Uterus (tissue), 4 donors: ENCODE data around the gene NAV1. TPM values are rescaled to one million over a fixed set of nuclear protein-coding genes. Genes with fewer than 3 reads are reported as not detected.

ENCODE experiments used
- DNase-seq, 2 donors: peaks; one replicate each; pipeline ENCODE4 v3.0.0-alpha.2; 2019 to 2020
- H3K27ac ChIP-seq, 2 donors: fragments of 200-600 bp; sonication (generic); 1 replicate in 1 of 2; 2 replicates in 1 of 2; pipeline ENCODE4 v1.5.1; 2016 to 2018
- H3K27me3 ChIP-seq, 2 donors: fragments of 200-600 bp; sonication (generic); one replicate each; pipeline ENCODE4 v1.5.1; 2018 to 2019; ENCODE audit warnings: control low read depth in 1 of 2
- H3K36me3 ChIP-seq, 2 donors: fragments of 200-600 bp; sonication (generic); one replicate each; pipeline ENCODE4 v1.5.1; 2019; ENCODE audit warnings: control low read depth in 1 of 2
- H3K4me1 ChIP-seq, 2 donors: fragments of 200-600 bp; sonication (generic); one replicate each; pipeline ENCODE4 v1.5.1; 2018 to 2019; ENCODE audit warnings: control low read depth in 1 of 2
- H3K4me3 ChIP-seq, 2 donors: fragments of 200-600 bp; sonication (generic); 1 replicate in 1 of 2; 2 replicates in 1 of 2; pipeline ENCODE4 v1.5.1; 2018 to 2019; ENCODE audit warnings: mild to moderate bottlenecking in 1 of 2
- H3K9me3 ChIP-seq, 2 donors: fragments of 200-600 bp; sonication (generic); one replicate each; pipeline ENCODE4 v1.5.1; 2019; ENCODE audit warnings: control low read depth in 1 of 2
- CTCF ChIP-seq, 4 experiments: fragments of 200-600 bp in 2 of 4; fragments of 450-650 bp in 2 of 4; sonication (generic) in 2 of 4; IDR thresholded peaks; one replicate each; pipeline ENCODE4 v1.5.1; 2016 to 2019; ENCODE audit warnings: antibody characterized with exemption in 4 of 4, mild to moderate bottlenecking in 2 of 4, moderate library complexity in 1 of 4
- POLR2A ChIP-seq, 2 donors: fragments of 450-650 bp; IDR thresholded peaks; one replicate each; pipeline ENCODE4 v1.6.1; 2016; ENCODE audit warnings: antibody characterized with exemption in 2 of 2, mild to moderate bottlenecking in 1 of 2, moderate library complexity in 1 of 2
- intact Hi-C: fragments of 100-400 bp; cut with DNase I; formaldehyde crosslinking; loops from one replicate; pipeline ENCODE4 v1.15.1; 2023; ENCODE audit warnings: low total_unique reads
- total RNA-seq, 4 donors: library from RNA; depleted of rRNA in 3 of 4; stranded (reverse); fragments of >200 nt in 3 of 4; gene quantifications; one replicate each; pipeline versions ENCODE4 v1.1.0 to v1.2.4, GENCODE V29; 2014 to 2023
- donor health status: DM: yes; HTN: yes; CAD: no.

NAV1 gene
- total RNA-seq, 4 donors from 2014 or later = 25.1 to 86.1 (median 58.5) TPM

- Histone ChIP-seq H3K36me3 (no peaks in the 10 kb centered on the region), H3K4me3 (no peak overlapping the region), H3K4me1 (peaks cover 4 to 12% of the 10 kb centered on the region in 2 donors), H3K9me3 (no peaks in the 10 kb centered on the region), H3K27ac (peak overlapping the region; percentile 97 to 99), H3K27me3 (no peaks in the 10 kb centered on the region)
- intact Hi-C loops = loop anchor here (2.0 to 5.0 kb wide), 2 partner anchors 29 to 65 kb away; no protein-coding TSS in a partner anchor
- peak; percentile 69 for DNase-seq
- TF ChIP-seq CTCF (IDR thresholded peaks at IDR 0.05) (peak in 1 of 4 experiments; percentile 15), POLR2A (IDR thresholded peaks at IDR 0.05) (no peak)
Observed at GRCh38 chr1:201511941-201512539, 26.9 kb upstream of the NAV1 start.

- intact Hi-C loops = loop anchor here (2.0 to 5.0 kb wide), 2 partner anchors 31 to 66 kb away; no protein-coding TSS in a partner anchor
- peak in 1 of 2 donors; percentile 23 for DNase-seq
- Histone ChIP-seq H3K4me3 (no peak overlapping the region), H3K4me1 (peaks cover 0 to 4% of the 10 kb centered on the region in 2 donors), H3K27ac (peak overlapping the region; percentile 67 to 97), H3K9me3 (no peaks in the 10 kb centered on the region), H3K36me3 (no peaks in the 10 kb centered on the region), H3K27me3 (no peaks in the 10 kb centered on the region)
- no peak for TF ChIP-seq POLR2A (IDR thresholded peaks at IDR 0.05)
Observed at GRCh38 chr1:201513498-201514243, 25.3 kb upstream of the NAV1 start.

- Histone ChIP-seq H3K27me3 (no peaks in the 10 kb centered on the region), H3K36me3 (no peaks in the 10 kb centered on the region), H3K4me1 (peaks cover 0 to 4% of the 10 kb centered on the region in 2 donors), H3K9me3 (no peaks in the 10 kb centered on the region), H3K27ac (no peak overlapping the region), H3K4me3 (no peak overlapping the region)
- peak in 1 of 2 donors; percentile 11 for DNase-seq
- intact Hi-C loops = loop anchor here (5.0 kb wide), 1 partner anchor 67 kb away; no protein-coding TSS in a partner anchor
- no peak for TF ChIP-seq CTCF (IDR thresholded peaks at IDR 0.05)
- no peak for TF ChIP-seq POLR2A (IDR thresholded peaks at IDR 0.05)
Observed at GRCh38 chr1:201514466-201514865, 24.5 kb upstream of the NAV1 start.

GRCh38 chr1:201515062-201515750 lies 23.7 kb upstream of the NAV1 start:
- Histone ChIP-seq H3K9me3 (no peaks in the 10 kb centered on the region), H3K27me3 (no peaks in the 10 kb centered on the region), H3K27ac (no peak overlapping the region), H3K36me3 (no peaks in the 10 kb centered on the region), H3K4me3 (no peak overlapping the region), H3K4me1 (peaks cover 0 to 4% of the 10 kb centered on the region in 2 donors)
- DNase-seq = peak in 1 of 2 donors; percentile 6
- intact Hi-C loops = no loop called here
- TF ChIP-seq CTCF (IDR thresholded peaks at IDR 0.05) (no peak), POLR2A (IDR thresholded peaks at IDR 0.05) (no peak)

- H3K4me1 ChIP-seq = peaks cover 0 to 4% of the 10 kb centered on the region in 2 donors
- no peak overlapping the region for H3K4me3 ChIP-seq
- DNase-seq = no peak
- H3K27me3 ChIP-seq = no peaks in the 10 kb centered on the region
- TF ChIP-seq POLR2A (IDR thresholded peaks at IDR 0.05) = no peak
- TF ChIP-seq CTCF (IDR thresholded peaks at IDR 0.05) = no peak
- H3K9me3 ChIP-seq = no peaks in the 10 kb centered on the region
- intact Hi-C loops = no loop called here
- no peaks in the 10 kb centered on the region for H3K36me3 ChIP-seq
- H3K27ac ChIP-seq = no peak overlapping the region
Observed at GRCh38 chr1:201515895-201516294, 23.0 kb upstream of the NAV1 start.
